H1 (cell line): ENCODE results near the gene IL9.

Experiments
- CBX8 ChIP-seq: fragments of 300-800, 300-1000 bp; sonication (generic); IDR thresholded peaks from 2 replicates; pipeline ENCODE4 v1.7.1; 2016; ENCODE audit warnings: low read depth, low read length, borderline replicate concordance
- EZH2 ChIP-seq: fragments of 200-600 bp; sonication (generic); IDR thresholded peaks from 2 replicates; pipeline ENCODE4 v1.7.1; 2012; ENCODE audit warnings: low read depth, mild to moderate bottlenecking, moderate library complexity, low read length, inconsistent platforms; ENCODE audit not compliant: severe bottlenecking
- JUND ChIP-seq: IDR thresholded peaks from 2 replicates; pipeline ENCODE4 v1.6.1; 2011; ENCODE audit warnings: mild to moderate bottlenecking, improper control_type of control experiment, low read length
- POLR2A ChIP-seq, 2 experiments: IDR thresholded peaks; 1 replicate in 1 of 2; 2 replicates in 1 of 2; pipeline ENCODE4 v1.6.1; 2011; ENCODE audit warnings: low read depth in 2 of 2, low read length in 2 of 2, mild to moderate bottlenecking in 2 of 2; ENCODE audit errors: control extremely low read depth in 1 of 2
- POLR2AphosphoS5 ChIP-seq: IDR thresholded peaks from 2 replicates; pipeline ENCODE4 v1.6.1; 2011; ENCODE audit warnings: low read depth, low read length
- RAD21 ChIP-seq, 2 experiments: IDR thresholded peaks in 1 of 2; conservative IDR thresholded peaks in 1 of 2; 2 replicates each; pipeline ENCODE4 v1.6.1; 2011; ENCODE audit warnings: low read depth in 2 of 2, low read length in 2 of 2, improper control_type of control experiment in 1 of 2, inconsistent platforms in 1 of 2, mild to moderate bottlenecking in 1 of 2, moderate library complexity in 1 of 2
- SP1 ChIP-seq: IDR thresholded peaks from 2 replicates; pipeline ENCODE4 v1.6.1; 2011; ENCODE audit warnings: low read depth, low read length
- TAF1 ChIP-seq: IDR thresholded peaks from 2 replicates; pipeline ENCODE4 v1.6.1; 2011; ENCODE audit warnings: mild to moderate bottlenecking, low read depth, low read length
- TF ChIP-seq, protein P1 (sequence below), 3 experiments: IDR thresholded peaks; 1 replicate in 2 of 3; 2 replicates in 1 of 3; pipeline versions ENCODE4 v1.5.1 to v1.6.1; 2011; ENCODE audit warnings: low read length in 3 of 3, mild to moderate bottlenecking in 3 of 3, inconsistent platforms in 2 of 3, low read depth in 1 of 3, moderate library complexity in 1 of 3; ENCODE audit not compliant: insufficient read depth in 1 of 3; ENCODE audit errors: control extremely low read depth in 1 of 3

DNA sequence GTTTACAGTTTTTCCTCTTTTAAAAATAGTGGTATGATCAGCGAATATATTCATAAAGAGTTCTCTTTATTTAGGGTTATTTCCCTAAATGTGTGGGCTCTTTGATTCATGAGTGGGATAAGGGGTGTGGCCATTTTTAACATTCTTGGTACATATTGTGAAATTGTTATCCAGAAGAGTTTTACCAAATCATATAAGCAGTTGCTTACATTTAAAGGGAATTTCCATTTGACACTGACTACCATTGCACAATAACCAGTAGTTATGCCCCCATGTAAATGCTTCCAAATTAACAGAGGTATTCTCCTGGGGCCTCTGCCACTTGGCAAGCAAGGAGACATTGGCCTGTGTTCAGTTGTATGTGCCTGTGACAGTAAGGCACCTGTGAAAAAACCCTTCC lies 34.0 kb downstream of the IL9 start:
- TF ChIP-seq POLR2A (IDR thresholded peaks at IDR 0.05; ENCODE audit: control extremely low read depth in 1 of 2, low read depth in 2 of 2, low read length in 2 of 2) = no peak
- TF ChIP-seq CBX8 = no peak
- TF ChIP-seq, protein P1, sequence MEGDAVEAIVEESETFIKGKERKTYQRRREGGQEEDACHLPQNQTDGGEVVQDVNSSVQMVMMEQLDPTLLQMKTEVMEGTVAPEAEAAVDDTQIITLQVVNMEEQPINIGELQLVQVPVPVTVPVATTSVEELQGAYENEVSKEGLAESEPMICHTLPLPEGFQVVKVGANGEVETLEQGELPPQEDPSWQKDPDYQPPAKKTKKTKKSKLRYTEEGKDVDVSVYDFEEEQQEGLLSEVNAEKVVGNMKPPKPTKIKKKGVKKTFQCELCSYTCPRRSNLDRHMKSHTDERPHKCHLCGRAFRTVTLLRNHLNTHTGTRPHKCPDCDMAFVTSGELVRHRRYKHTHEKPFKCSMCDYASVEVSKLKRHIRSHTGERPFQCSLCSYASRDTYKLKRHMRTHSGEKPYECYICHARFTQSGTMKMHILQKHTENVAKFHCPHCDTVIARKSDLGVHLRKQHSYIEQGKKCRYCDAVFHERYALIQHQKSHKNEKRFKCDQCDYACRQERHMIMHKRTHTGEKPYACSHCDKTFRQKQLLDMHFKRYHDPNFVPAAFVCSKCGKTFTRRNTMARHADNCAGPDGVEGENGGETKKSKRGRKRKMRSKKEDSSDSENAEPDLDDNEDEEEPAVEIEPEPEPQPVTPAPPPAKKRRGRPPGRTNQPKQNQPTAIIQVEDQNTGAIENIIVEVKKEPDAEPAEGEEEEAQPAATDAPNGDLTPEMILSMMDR (IDR thresholded peaks at IDR 0.05; ENCODE audit: control extremely low read depth in 1 of 3, insufficient read depth in 1 of 3, low read depth in 1 of 3, low read length in 3 of 3) = no peak
- no peak for TF ChIP-seq JUND
- TF ChIP-seq TAF1 = no peak
- no peak for TF ChIP-seq POLR2AphosphoS5
- TF ChIP-seq EZH2 = no peak
- no peak for TF ChIP-seq RAD21 (IDR thresholded peaks at IDR 0.05 in 1 of 2, conservative IDR thresholded peaks at IDR 0.05 in 1 of 2; ENCODE audit: low read depth in 2 of 2, low read length in 2 of 2)
- TF ChIP-seq SP1 = no peak
